Head of caudate nucleus (tissue), 42 donors: ENCODE data around the gene GPC3.

Source experiments
- DNase-seq, 42 donors: peaks; one replicate each; pipeline versions ENCODE4 v3.0.0 to v3.0.0-alpha.2; 2020 to 2021; ENCODE audit warnings: mixed read lengths in 7 of 42
- intact Hi-C: fragments of 100-400 bp; cut with DNase I; formaldehyde crosslinking; loops from one replicate; pipeline ENCODE4 v1.15.0; 2022

GPC3 gene

DNA sequence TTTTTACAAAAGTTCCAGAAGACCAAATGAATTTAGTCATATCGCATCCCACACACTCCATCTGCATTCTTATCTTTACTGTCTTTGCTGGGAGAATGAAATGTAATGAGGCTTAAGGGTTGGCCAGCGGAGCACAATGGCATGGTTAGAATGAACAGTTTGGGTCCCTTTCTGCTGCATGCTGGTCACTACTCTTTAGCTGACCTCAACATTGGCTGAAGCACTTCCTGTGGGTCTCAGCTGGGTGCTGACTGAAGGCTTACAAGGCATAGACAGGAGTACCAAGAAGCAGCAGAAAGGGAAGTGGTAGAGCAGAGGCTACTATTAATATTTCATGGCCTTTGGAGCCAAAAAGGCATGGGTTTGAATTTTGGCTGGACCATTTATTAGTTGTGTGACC, 410.7 kb downstream of the GPC3 start:
- peak in 4 of 42 donors; percentile 2 to 21 (median 8) for DNase-seq
- intact Hi-C loops = no loop called here

- intact Hi-C loops = no loop called here
- DNase-seq = no peak
Observed at GRCh38 chrX:133570549-133570948, 414.8 kb downstream of the GPC3 start.

- intact Hi-C loops = no loop called here
Observed at GRCh38 chrX:133569217-133569616, 416.2 kb downstream of the GPC3 start.

DNA sequence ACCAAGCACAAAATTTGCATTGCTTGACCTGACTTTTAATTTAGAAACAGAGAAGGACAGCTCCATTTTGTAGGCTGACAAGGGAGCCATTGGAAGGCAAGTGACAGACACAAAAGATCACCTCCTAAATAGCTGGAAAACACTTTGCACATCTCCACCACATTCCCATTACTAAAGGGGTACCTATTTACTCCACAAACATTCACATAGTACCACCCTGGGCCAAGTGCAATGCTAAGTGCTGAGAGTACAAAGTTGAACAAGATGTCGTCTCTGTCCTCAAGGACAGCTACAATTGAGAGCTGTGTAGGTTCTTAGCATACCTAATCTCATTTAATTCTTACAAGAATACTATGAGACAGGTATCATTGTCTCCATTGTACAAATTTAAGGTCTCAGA, 417.3 kb downstream of the GPC3 start:
- no peak for DNase-seq
- intact Hi-C loops = no loop called here

More at GRCh38 chrX:133569217-133569616, 416.2 kb downstream of the GPC3 start:
- DNase-seq = no peak

DNA sequence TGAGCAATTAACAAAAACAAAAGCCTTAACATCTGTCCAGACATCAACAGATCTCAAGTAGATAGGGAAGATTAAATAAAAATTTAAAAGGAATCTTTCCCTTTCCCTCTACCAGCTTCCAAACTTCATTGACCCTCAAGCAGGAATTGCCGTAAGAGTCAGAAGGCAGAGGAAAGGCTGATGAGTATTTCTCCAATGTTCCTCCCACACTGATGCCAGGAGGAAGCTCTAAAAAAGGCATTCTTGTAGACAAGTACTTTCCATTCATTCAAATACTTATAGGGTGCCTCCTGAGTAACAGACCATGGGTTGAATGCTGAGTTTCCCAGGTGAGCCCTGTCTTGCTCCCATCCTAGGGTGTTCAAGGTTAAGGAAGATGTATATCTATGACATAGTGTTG, 418.5 kb downstream of the GPC3 start:
- intact Hi-C loops = no loop called here
- no peak for DNase-seq

DNA sequence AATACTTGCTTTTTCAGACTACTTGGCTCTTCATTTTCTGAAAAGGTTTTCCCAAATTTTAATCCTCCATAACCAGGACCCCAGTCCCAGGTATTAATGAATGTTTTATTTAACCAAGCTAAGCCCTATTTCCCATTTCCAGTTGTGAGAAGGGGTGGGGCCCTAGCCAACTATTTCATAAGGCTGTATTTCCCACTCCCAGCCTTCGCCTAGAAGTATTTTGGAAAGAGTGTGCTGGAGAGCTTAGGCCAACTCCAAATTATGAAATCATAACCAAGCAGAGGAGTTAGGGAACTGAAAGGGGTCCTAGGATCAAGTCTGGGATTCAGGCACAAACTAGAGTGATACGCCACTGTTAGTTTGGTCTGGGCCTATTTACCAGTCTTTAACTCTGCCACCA, 421.7 kb downstream of the GPC3 start:
- intact Hi-C loops = no loop called here
- DNase-seq = no peak

DNA sequence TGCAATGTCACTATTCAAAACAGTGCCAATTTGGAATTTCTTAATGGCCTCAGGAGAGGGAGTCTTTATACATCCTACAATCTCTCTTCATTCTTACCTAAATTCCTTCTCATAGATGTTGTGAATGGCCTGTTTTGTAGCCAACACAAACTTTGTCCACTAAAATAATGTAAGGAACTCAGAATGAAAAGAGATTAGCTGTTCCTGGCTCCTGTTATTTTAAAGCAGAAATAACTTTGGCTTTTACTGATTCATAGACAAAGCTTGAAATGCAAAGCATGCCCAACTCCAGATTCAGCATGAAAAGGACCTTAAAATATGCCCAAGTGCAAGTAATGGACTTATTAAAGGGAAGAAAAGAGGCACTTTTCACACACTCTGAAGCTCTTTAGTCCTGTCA, 424.1 kb downstream of the GPC3 start:
- DNase-seq = no peak
- intact Hi-C loops = no loop called here

DNA sequence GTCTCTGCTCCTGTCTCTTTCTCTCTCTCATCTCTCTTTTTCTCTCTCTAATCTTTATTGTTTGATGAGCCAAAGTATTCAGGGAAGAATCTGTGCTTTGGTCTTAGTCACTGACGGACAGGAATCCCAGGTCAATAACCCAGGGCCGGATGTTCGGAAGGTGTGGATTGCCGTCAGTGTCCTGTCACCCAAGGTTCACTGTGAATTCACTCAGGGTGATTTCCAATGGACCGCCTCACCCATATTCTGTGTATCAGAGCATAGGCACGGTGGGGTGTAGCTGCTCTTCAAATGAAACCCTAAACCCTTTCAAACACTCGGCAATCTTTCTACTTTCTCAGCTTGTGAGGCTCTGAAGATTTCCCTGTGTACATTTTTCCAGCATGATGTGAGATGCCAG, 425.5 kb downstream of the GPC3 start:
- DNase-seq = no peak
- intact Hi-C loops = no loop called here

DNA sequence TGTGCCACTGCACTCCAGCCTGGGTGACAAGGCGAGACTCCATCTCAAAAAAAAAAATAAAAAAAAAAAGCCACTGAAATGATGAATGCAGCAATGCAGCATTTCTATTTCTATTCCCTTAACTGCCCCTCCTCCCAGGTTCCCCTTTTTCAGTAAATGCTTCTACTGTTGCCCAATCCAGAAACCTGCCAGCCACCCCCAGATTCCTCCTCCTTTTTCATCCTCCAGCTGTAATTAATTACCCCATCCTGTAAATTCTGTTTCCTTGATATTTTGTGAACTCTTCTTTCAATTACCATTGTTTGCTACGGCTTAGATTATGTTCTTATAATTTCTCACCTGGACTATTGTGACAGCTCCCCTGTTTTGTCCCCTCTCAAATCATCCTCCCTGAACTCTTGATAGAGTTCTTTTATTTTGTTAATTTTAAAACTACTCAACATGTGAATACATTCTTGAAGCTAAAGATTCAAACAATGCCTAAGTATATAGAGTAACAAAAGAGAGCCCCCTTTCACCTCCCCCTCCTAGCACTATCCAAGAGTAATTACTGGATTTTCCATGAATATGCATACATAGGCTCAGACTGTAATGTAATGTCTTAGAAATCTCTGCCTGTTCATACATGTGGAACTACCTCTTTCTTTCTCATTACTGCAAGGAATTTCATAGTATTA, 429.5 kb downstream of the GPC3 start:
- DNase-seq = no peak
- intact Hi-C loops = no loop called here

- intact Hi-C loops = no loop called here
- DNase-seq = no peak
Observed at GRCh38 chrX:133550665-133551485, 434.5 kb downstream of the GPC3 start.

DNA sequence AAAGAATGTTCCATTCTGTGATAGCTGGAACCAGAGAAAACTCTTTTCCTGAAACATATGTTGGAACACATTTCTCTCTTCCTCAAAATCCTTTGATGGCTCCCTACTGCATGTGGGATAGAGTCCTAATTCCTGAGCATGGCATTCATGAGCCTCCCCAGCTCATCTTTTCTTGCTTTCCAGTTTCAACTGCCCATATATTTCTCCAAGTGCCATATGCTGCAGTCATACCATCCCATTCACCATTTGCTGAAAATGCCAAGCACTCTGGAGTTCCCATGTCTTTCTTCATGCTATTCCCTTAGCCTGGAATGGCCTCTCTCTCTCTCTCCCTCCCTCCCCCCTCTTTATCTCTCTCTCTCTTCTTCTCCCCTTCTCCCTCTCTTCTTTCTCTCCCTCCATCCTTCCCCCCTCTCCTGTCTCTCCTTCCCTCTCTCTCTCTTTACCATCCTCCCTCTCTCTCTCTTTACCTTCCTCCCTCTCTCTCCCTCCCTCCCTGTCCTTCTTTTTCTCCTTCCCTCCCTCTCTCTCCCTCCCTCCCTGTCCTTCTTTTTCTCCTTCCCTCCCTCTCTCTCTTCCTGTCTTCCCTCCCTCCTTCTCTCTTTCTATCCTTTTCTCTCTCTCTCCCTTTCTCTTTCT, 436.0 kb downstream of the GPC3 start:
- intact Hi-C loops = no loop called here
- DNase-seq = no peak

DNA sequence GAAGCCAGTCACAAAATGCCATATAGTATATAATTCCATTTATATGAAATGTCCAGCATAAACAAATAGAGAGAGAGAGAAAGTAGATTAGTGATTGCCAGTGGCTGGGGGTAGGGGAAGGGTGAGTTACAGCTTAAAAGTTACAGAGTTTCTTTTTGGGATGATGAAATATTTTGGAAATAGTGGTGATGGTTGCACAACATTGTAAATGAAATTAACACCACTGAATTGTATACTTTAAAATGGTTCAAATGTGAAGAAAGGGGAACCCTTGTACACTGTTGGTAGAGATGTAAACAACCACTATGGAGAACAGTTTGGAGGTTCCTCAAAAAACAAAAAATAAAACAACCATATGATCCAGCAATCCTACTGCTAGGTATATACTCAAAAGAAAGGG, 439.0 kb downstream of the GPC3 start:
- intact Hi-C loops = no loop called here
- no peak for DNase-seq

GRCh38 chrX:133544778-133545177, 440.6 kb downstream of the GPC3 start:
- intact Hi-C loops = no loop called here
- no peak for DNase-seq

GRCh38 chrX:133544115-133544514, 441.3 kb downstream of the GPC3 start:
- intact Hi-C loops = no loop called here
- DNase-seq = no peak

DNA sequence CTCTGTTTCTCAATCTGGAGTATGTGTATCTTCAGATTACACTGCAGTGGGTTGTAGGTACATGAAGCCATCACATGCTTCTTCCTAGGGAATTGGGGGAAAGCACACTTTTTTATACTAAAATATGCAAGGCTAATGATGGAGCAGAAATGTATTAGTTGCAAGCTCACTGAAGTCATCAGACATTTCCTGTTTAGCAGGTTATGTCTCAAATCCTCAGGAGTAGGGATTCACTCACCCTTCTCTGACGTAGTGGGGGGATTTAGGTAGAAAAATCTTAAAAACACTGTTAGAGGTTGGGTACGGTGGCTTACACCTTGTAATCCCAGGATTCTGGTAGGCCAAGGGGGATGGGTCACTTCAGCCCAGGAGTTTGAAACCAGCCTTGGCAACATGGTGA, 441.7 kb downstream of the GPC3 start:
- intact Hi-C loops = no loop called here
- DNase-seq = no peak

DNA sequence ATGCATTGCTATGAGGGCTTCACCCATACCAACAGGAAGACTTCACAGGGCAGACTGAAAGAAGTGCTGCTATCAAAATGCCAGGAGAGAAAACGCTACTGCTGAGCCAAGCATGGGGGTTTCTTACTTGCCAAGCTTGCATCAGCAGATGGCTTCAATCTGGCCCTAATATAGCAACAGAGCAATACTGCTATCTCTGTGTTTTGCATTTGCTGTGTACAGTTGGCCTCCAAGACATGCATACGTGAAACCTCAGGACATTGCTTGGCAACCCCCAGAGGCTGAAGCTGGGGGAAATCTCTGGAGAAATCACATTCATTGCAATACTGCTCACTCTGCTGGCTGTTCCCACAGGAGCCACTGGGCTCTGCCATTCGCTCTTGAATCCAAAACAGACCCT, 442.9 kb downstream of the GPC3 start:
- no peak for DNase-seq
- intact Hi-C loops = no loop called here

DNA sequence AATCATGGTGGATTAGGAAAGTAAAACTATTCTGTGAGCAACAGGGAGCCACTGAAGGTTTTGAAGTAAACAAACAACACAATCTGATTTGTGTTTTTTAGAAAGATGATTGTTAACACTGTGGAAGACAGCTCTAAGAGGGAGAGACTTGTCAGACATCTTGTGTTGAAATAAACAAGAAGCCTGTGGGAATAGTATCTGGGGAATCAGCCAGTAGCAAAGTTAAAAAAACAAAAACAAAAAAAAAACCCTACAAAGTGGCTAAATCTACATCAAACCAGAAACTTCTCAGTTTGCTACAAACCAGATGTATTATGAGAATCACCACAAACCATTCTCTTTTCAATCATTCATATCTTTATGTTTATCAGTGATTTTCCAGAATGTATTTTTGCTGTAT, 444.4 kb downstream of the GPC3 start:
- intact Hi-C loops = no loop called here
- DNase-seq = no peak

DNA sequence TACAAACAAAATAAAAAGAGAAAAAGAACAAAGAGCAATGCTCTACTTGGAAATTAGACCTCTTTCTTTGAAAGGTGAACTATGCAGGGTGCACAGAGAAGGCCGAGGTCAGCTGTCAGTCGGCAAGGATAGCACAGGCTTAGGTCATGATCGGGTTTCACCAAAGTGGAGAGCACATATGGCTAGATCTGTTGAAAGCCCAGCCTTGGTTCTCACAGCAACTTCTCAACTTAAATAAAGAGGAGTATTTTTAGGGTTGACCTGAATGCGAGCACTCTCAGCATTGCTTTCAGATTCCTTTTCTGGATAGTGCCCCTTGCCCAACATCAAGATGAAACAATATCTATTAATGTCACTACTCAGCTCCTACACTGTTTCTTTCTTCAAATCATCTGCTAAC, 447.2 kb downstream of the GPC3 start:
- no peak for DNase-seq
- intact Hi-C loops = no loop called here

- DNase-seq = no peak
- intact Hi-C loops = no loop called here
Observed at GRCh38 chrX:133537142-133537541, 448.3 kb downstream of the GPC3 start.

GRCh38 chrX:133535066-133535465, 450.3 kb downstream of the GPC3 start:
- DNase-seq = no peak
- intact Hi-C loops = no loop called here

GRCh38 chrX:133534172-133534571, 451.2 kb downstream of the GPC3 start:
- DNase-seq = no peak
- intact Hi-C loops = no loop called here
